VCaP (cell line): Measurements from ENCODE around the gene ABR.
"Not testable (repeated sequence)": the region's sequence is repeated elsewhere in the genome, so short reads cannot be mapped to it uniquely, and the experiment has no call there.

ENCODE experiments used
- H3K27ac ChIP-seq: fragments of 450-650 bp; 2 replicates; pipeline ENCODE4 v1.5.1; 2017
- TF ChIP-seq, protein P1 (sequence below): fragments of 450-650 bp; conservative IDR thresholded peaks from 2 replicates; pipeline ENCODE4 v1.5.1; 2017; ENCODE audit warnings: mild to moderate bottlenecking, moderate library complexity

Gene ABR

DNA sequence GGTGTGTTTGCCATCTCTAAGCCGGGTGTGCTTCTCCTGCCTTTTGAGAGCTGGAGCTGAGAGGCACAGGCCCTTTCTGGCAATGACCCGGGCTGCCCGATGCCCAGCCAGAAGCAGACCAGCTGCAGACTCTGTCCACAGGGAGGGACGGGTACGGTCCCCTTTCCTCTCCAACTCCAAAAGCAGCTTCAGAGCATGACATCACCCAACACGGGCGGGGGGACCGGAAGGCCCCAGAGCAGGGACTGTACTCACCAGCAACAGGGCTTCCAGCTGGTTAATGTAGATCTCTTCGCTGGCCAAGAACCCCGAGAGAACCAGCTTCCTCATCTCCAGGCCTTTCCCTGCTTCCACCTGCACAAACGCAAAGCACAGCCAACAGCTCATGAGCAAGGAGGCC lies 79.4 kb downstream of the ABR start:
- H3K27ac ChIP-seq: peak overlapping the region; percentile 8; the same call in 1 of the 2 replicates
- TF ChIP-seq, protein P1, sequence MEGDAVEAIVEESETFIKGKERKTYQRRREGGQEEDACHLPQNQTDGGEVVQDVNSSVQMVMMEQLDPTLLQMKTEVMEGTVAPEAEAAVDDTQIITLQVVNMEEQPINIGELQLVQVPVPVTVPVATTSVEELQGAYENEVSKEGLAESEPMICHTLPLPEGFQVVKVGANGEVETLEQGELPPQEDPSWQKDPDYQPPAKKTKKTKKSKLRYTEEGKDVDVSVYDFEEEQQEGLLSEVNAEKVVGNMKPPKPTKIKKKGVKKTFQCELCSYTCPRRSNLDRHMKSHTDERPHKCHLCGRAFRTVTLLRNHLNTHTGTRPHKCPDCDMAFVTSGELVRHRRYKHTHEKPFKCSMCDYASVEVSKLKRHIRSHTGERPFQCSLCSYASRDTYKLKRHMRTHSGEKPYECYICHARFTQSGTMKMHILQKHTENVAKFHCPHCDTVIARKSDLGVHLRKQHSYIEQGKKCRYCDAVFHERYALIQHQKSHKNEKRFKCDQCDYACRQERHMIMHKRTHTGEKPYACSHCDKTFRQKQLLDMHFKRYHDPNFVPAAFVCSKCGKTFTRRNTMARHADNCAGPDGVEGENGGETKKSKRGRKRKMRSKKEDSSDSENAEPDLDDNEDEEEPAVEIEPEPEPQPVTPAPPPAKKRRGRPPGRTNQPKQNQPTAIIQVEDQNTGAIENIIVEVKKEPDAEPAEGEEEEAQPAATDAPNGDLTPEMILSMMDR: no peak

DNA sequence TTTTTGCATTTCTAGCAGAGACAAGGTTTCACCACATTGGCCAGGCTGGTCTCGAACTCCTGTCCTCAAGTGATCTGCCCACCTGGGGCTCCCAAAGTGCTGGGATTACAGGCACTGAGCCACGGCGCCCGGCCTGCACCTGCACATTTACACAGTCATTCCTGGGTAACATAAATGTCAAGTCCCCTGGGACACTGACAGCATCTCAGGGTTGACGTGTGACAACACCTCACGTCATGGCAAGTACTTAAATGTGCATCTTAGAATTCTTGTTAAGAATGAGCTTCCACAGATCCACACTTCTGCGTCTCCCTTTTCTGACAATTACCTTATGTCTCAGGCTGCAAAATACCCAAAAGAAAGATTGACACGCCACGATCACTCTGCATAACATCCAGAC lies 80.5 kb downstream of the ABR start:
- TF ChIP-seq, protein P1: no peak
- no peak overlapping the region for H3K27ac ChIP-seq

DNA sequence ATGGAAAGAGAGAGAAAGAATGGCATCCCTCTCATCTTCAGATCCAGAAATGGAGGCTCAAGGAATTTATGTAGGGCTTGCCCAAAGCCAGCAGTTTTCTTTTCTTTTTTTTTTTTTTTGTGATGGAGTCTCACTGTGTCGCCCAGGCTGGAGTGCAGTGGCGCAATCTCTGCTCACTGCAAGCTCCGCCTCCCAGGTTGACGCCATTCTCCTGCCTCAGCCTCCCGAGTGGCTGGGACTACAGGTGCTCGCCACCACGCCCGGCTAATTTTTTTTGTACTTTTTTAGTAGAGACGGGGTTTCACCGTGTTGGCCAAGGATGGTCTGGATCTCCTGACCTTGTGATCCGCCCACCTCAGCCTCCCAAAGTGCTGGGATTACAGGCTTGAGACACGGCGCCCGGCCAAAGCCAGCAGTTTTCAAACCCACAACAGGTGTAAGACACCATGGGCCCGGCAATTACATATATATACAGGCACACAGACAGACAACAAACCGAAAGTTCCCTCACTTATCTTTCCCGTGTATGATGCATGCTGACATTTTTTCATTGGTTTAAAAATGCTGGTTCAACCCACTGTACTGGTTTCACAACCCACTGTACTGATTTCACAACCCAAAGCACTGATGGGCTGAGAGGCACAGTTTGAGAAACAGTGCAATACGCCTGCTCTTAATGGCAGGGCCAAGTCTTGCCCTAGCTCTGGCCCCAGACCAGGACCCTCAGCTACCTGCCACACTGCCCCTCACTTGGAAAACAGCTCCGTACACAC lies 81.6 kb downstream of the ABR start:
- H3K27ac ChIP-seq: not testable (repeated sequence)

DNA sequence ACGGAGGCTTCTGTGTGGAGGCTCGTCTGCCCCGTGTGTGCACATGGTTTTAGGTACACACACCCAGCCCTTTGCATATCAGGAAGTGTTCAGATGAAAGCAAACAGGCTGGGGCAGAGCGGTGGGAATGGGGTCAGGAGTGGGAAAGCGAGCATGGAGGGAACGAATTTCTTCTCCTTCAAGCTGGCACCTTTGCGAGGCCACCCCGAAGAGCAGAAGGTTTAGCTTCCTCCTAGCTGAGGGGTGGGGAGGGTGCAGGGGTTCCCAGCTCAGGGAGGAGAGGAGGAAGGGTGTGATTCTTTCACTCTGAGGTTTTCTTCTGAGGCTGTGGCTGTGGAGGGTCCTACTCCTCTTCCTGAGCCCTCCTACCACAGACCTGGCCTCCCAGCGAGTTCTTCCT lies 83.6 kb downstream of the ABR start:
- peak overlapping the region; percentile 85 for H3K27ac ChIP-seq
- TF ChIP-seq, protein P1: no peak

DNA sequence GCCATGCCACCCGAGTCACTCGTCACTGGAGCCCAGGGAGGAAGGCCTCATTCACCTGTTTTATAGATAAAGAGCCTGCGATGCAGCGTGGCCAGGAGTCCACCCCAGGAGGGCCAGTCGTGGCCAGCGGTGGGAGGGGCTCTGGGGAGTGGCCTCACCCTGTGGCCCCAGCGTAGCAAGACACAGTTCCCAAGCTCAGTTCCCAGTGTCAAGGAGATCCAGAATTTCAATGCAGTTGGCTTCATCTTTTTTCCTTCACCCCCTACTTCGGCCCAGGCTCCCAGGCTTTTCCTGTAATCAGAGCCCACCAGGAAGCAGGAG lies 84.0 kb downstream of the ABR start:
- TF ChIP-seq, protein P1: no peak
- H3K27ac ChIP-seq: peak overlapping the region; percentile 85

DNA sequence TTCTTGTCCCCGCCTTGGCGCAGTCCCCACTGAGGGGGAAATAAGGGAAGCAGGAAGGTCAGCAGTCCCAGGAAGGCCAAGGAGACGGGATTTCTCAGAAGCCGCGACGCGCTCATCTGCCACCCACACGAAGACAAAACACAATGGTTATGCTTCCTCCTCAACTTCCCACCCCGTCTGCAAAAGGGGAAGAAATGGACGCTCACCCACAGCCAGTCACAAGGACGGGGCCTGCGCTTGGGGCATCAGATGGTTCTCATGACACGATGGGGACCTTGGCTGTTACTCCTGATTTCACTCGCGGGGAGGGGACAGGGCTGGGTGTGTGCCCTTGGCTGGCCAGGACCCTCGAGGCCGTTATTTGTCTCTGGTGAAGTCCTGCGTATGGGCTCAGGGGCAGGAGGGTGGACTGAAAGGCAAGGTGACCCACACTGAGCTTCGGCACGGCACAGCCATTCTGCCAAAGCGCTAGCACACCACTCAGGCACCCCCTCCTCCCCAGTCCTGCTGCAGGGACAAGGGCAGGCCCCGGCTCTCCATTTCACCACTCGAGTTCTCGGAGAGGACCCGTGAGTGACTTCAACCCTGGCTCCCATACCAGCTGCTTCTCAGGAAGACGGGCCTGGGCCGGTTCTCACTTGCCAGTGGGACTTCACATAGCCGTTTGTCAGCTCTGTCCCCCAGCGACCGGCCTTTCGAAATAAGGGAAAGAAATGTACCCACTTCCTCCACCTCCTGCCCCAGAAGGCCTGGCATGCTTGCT lies 84.5 kb downstream of the ABR start:
- peak overlapping the region; percentile 85 for H3K27ac ChIP-seq
- TF ChIP-seq, protein P1: no peak

DNA sequence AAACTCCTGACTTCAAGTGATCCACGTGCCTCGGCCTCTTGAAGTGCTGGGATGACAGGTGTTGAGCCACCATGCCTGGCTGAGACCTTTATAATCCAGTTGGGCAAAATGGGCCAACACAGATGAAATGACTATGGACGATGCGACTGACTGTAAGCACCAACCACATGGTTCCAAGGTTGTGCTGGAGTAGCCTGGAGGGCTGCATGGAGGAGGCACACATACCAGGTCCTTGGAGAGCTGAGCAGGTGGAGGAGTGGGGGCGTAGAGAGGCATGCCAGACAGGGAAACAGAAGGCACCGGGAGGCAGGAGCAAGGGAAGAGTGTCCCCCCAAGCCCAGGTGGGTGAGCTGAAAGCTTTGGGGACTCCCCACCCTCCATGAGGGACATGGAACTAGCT lies 85.2 kb downstream of the ABR start:
- H3K27ac ChIP-seq: no peak overlapping the region
- TF ChIP-seq, protein P1: no peak

DNA sequence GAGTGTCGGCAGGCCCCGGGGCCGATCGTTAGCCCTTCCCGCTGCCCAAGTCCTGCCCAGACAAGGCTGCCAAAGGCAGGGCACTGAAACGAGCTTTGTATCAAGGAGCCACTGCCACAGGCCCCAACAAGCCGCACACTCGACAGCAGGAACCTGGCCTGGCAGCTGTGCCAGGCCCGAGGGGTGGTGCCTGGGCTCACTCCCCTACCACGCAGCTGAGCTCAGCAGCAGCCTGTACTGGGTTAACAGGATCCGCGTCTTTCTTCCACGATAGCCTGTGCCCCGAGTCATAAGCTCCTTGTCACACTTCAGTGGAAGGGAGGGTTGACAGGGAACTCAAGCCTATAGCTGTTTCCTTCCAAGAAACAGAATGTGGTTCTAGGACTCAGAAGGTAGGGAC lies 87.9 kb downstream of the ABR start:
- H3K27ac ChIP-seq: peak overlapping the region; percentile 100; the same call in 1 of the 2 replicates
- TF ChIP-seq, protein P1: no peak
